Forelimb muscle (tissue), 1 donor: Measurements from ENCODE around the gene PHF21B. TPM values are rescaled to one million over a fixed set of nuclear protein-coding genes. Genes with fewer than 3 reads are reported as not detected.

Experiments
- DNase-seq: peaks from one replicate; pipeline ENCODE4 v3.0.0-alpha.2; 2013; ENCODE audit warnings: low read depth
- polyA plus RNA-seq: library from polyadenylated mRNA; unstranded; fragments of 120-200 nt; gene quantifications from one replicate; pipeline ENCODE4 v1.2.1, GENCODE V29; 2013; ENCODE audit not compliant: insufficient read length

PHF21B gene
- polyA plus RNA-seq, 1 donor = 0.57 TPM

GRCh38 chr22:45014654-45015053 is 4.8 kb upstream of the PHF21B start:
- DNase-seq = no peak

GRCh38 chr22:45013138-45013537 is 3.3 kb upstream of the PHF21B start:
- DNase-seq = no peak

GRCh38 chr22:45010532-45010900 is 711 bp upstream of the PHF21B start:
- DNase-seq = no peak

- DNase-seq = no peak
These were observed 827 bp downstream of the PHF21B start for GRCh38 chr22:45008751-45009605.

- DNase-seq = no peak
These were observed 1.6 kb downstream of the PHF21B start for GRCh38 chr22:45008186-45008681.

GRCh38 chr22:45007391-45008185 is 2.2 kb downstream of the PHF21B start:
- no peak for DNase-seq

- no peak for DNase-seq
These were observed 2.8 kb downstream of the PHF21B start for GRCh38 chr22:45006964-45007390.

GRCh38 chr22:45006111-45006963 is 3.5 kb downstream of the PHF21B start:
- DNase-seq = no peak

- no peak for DNase-seq
These were observed 8.2 kb downstream of the PHF21B start for GRCh38 chr22:45001653-45002052.

- DNase-seq = no peak
These were observed 9.5 kb downstream of the PHF21B start for GRCh38 chr22:45000330-45000729.

GRCh38 chr22:44999687-45000086 is 10.1 kb downstream of the PHF21B start:
- DNase-seq = no peak

- DNase-seq = no peak
These were observed 10.6 kb downstream of the PHF21B start for GRCh38 chr22:44999231-44999630.

GRCh38 chr22:44998296-44998695 is 11.5 kb downstream of the PHF21B start:
- DNase-seq = no peak

GRCh38 chr22:44997060-44997459 is 12.7 kb downstream of the PHF21B start:
- no peak for DNase-seq

- DNase-seq = no peak
These were observed 13.2 kb downstream of the PHF21B start for GRCh38 chr22:44996648-44997047.

- DNase-seq = no peak
These were observed 13.7 kb downstream of the PHF21B start for GRCh38 chr22:44996120-44996519.

GRCh38 chr22:44995715-44996114 is 14.1 kb downstream of the PHF21B start:
- DNase-seq = no peak

GRCh38 chr22:44995105-44995514 is 14.7 kb downstream of the PHF21B start:
- no peak for DNase-seq

- no peak for DNase-seq
These were observed 15.3 kb downstream of the PHF21B start for GRCh38 chr22:44994399-44995104.

- DNase-seq = no peak
These were observed 17.6 kb downstream of the PHF21B start for GRCh38 chr22:44992166-44992565.

- DNase-seq = no peak
These were observed 18.6 kb downstream of the PHF21B start for GRCh38 chr22:44991218-44991617.
